Erythroblast (primary cell): ENCODE results near the gene PDXP.

Experiments
- GATA1 ChIP-seq: IDR thresholded peaks from 2 replicates; pipeline ENCODE4 v1.6.1; 2011; ENCODE audit warnings: low read depth, mild to moderate bottlenecking, control low read depth, low read length, moderate library complexity
- POLR2A ChIP-seq: IDR thresholded peaks from 2 replicates; pipeline ENCODE4 v1.6.1; 2011; ENCODE audit warnings: mild to moderate bottlenecking, low read length

DNA sequence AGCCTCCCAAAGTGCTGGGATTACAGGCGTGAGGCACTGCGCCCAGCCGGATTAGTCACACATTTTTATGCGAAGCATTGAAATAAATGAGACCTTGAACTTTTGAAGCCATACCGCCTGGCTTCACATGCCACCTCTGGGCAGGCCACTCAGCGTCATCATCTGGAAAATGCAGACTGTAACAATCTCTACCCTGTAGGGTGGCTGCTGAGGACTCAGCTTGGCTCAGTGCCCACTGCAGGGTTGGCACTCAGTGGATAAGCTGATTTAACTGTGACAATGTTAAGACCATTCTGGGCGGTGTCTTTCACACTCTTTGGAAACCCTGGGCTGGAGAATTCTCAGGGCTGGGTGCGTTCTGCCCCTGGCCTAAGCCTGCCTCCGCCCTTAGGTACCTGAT lies 10.6 kb upstream of the PDXP start:
- TF ChIP-seq POLR2A (no peak), GATA1 (no peak)
